HG03097 (cell line): ENCODE results near the gene BCL11A.

Experiments
- ATAC-seq: cut with Tn5 transposase; IDR thresholded peaks from one replicate; pipeline ENCODE4 v1.9.1; 2021; ENCODE audit not compliant: unreplicated experiment, low FRiP score

BCL11A gene

DNA sequence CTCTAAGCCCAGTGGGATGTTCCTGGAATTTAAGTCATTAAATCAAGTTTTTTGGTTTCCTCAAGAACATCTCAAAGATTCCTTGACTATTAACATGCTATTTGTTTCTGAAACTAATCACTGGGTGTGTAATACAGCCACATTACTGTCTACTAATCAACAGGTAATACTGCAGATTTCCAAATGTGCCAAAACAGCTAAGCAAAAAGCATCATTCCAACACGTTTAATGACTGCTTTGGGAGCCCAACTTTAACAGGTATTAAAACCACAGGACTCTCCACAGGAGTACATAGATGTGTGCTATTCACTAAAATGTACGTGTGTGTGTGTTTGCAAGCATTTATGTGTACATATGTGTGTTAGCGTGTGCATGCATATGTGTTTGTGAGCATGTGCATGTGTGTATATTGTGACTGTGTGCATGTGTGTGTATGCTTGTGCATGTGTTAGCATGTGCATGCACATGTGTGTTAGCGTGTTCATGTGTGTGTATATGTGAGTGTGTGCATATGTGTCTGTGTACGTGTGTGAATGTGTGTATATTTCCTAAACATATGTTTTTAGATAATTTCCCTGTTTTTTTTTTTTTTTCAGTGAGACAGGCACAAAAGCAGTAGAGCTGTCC lies 80.7 kb downstream of the BCL11A start:
- ATAC-seq, result no peak

DNA sequence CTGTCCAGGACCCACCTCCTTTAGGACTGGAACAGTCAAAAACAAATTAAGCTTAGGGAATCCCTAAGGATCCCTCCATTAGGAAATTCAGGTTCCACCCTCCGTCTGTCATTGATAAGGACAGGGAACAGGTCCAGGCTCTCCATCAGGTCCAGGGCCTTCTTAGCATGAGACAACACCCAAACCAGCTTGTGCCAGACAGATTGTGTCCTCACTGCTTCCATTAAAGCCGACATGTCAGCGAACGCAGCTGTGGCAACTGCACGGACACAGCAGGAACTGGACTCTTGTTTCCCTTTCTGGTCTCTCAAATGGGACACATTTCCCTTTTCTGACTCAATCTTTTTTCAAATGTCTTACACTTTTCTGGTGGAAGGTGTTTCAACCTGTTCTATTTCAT lies 81.4 kb downstream of the BCL11A start:
- no peak for ATAC-seq

DNA sequence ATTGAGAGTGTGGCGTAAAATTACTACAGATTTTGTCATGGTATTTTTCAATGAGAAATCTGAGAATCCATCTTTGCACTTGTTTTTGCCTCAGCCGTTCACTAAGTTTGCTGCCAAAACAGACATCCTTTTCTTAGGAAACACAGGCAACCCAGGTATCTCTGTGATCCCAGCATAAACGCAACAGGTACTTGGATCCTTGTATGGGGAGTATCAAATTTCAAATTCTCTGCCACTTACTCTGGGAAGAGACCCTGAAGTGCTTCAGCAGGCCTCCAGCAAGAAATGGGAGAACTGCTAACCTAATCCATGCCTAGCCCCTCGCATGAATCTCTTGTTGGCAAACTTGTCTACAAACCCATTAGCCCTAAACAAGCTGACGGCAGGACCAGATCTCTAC lies 83.1 kb downstream of the BCL11A start:
- no peak for ATAC-seq

DNA sequence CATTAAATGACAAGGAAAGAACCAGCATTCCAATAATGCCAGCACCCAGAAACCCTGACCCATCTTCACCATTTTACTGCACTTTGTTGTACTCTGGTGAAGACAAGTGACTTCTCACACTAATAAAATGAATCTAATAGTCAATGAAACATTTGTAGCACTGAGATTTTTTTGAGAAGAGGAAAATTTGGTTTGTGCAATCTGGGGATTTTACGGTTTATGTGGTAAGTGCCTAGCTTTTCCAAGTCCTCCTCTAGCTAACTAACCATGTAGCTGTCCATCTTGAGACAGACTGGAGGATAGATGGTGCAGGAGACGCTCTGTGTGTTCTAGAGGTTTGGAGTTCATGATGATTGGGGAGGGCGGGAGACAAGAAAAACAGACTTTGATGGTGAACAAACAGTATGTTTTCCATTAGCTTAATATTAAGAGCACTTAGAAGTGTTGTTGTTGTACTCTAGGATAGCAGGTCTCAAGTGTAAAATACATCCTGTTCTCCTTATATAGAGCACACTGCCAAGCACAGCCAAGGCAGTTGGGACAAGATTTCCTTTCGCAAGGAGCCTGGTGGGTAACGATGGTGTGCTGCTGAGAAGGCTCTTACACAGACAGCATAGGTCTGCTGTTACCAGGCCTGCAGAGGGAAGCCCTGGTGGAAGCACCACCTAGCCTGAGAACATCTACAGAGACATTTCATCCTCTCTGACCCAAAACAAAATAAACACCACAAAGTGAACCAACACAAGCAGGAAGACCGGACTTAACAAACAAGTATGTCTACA lies 83.7 kb downstream of the BCL11A start:
- ATAC-seq, result no peak

DNA sequence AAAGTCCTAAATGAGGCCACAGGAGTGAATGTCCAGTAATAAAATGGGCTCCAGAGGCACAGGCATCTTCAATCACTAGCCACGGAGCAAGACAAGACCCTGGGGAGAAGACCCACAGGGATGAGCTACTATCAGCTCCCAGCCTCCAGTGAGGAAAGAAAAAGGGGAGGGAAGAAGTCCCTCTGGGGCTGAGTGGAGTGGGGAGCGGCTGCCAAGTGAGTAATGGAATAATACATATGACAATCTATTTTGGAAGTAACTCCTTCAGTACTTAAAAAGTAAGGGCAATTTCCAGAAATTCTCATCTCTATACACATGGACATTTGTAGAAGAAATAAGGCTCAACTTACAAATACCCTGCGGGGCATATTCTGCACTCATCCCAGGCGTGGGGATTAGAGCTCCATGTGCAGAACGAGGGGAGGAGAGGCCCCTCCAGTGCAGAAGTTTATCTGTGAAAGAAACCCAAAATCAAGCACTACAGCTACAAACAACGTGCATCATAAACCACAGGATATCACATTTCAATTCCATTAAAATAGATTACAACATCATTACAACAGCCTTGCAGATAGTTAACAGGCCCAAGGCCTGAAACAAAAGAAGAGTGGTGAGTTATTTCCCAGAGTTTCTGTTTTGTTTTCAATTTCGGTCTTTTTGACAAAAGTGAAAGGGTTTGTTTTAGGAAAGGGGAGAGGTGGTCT lies 84.9 kb downstream of the BCL11A start:
- no peak for ATAC-seq

DNA sequence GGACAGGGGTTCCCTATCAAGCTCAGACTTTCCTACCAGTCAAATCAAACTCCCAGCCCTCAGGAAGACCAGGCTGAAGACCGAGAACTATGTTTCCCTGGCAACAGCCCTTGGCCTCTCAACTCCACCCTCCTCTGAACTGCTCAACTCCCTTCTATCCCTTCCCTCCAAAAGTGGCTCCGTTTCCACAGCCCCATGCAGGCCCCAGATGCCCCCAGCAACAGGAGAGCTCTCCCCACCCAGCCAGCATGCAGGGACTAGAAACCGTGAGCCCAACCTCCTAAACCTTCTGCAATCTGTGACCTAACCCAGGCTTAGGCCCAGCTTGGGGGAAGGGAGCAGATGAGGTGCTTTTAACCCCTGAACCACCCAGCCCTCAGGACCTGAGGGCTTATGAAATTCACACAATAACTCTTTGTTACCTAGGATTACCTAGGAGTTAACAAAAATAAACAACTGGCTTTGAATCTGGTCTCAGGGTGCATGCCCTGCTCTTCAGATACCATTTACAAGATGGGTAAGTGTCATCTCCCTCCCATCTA lies 87.2 kb downstream of the BCL11A start:
- ATAC-seq, result no peak

DNA sequence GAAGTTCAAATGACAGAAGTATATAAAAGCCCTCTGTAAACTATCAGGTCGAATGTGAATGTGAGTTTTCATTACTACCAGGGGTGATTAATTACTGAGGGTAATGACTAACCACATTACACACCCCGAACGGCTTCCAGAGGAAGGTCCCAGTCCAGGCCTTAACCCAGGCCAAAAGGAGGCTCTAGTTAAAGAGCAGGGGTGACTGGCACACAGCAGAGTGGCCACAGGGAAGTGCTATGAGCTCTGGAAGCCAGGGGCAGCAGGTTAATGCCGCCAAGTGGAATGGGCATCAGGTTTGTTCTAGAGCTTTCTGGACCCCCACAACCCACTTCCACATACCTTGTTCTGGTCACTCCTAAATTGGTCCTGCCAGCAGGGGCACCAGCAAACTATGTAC lies 87.7 kb downstream of the BCL11A start:
- no peak for ATAC-seq

DNA sequence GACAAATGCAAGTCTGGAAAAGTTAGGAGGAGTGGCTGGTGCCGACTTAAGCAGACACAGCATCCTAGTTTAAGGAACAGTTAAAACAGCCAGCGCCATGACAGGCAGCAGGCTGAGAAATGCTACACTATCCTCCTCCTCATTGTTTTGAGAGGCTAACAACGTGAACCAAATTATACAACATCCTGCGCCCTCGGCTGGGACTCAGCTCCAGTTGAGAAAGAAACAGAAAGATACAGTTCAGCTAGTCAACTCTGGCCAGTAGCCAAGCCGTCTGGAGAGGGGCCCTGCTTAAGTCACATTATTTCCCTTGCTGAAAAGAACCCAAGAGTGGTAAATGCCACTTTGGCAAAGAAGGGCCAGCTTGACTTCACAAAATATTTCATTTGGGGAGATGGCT lies 90.2 kb downstream of the BCL11A start:
- ATAC-seq, result no peak

DNA sequence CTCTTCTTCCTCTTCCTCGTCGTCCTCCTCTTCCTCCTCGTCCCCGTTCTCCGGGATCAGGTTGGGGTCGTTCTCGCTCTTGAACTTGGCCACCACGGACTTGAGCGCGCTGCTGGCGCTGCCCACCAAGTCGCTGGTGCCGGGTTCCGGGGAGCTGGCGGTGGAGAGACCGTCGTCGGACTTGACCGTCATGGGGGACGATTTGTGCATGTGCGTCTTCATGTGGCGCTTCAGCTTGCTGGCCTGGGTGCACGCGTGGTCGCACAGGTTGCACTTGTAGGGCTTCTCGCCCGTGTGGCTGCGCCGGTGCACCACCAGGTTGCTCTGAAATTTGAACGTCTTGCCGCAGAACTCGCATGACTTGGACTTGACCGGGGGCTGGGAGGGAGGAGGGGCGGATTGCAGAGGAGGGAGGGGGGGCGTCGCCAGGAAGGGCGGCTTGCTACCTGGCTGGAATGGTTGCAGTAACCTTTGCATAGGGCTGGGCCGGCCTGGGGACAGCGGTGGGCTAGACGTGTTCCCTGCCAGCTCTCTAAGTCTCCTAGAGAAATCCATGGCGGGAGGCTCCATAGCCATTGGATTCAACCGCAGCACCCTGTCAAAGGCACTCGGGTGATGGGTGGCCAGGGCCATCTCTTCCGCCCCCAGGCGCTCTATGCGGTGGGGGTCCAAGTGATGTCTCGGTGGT lies 91.9 kb downstream of the BCL11A start:
- ATAC-seq, result no peak

DNA sequence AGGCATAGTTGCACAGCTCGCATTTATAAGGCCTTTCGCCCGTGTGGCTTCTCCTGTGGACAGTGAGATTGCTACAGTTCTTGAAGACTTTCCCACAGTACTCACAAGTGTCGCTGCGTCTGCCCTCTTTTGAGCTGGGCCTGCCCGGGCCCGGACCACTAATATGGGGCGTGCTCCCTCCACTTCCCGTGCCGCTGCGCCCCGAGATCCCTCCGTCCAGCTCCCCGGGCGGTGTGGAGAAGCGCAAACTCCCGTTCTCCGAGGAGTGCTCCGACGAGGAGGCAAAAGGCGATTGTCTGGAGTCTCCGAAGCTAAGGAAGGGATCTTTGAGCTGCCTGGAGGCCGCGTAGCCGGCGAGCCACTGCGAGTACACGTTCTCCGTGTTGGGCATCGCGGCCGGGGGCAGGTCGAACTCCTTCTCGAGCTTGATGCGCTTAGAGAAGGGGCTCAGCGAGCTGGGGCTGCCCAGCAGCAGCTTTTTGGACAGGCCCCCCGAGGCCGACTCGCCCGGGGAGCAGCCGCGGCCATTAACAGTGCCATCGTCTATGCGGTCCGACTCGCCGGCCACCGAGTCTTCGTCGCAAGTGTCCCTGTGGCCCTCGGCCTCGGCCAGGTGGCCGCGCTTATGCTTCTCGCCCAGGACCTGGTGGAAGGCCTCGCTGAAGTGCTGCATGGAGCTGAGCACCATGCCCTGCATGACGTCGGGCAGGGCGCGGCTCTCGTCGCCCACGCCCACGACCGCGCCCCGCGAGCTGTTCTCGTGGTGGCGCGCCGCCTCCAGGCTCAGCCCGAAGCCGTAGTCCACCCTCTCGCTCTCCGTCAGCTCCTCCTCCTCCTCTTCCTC lies 92.7 kb downstream of the BCL11A start:
- no peak for ATAC-seq

DNA sequence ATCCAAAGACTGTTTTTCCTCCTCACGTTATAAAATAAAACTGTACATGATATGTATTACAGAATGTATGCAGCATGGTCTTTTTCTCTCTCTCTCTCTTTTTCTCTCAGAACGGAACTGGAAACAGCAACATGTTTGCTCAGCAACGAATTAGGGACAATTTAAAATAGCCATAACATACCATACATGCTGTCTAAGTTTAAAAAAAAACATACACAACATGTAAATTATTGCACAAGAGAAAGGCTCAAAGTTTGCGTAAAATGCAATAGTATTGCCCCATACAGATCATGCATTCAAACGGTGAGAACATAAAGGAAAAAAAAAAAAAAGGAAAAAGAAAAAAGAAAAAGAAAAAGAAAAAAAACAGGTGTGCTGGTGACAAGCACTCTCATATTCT lies 93.6 kb downstream of the BCL11A start:
- no peak for ATAC-seq

DNA sequence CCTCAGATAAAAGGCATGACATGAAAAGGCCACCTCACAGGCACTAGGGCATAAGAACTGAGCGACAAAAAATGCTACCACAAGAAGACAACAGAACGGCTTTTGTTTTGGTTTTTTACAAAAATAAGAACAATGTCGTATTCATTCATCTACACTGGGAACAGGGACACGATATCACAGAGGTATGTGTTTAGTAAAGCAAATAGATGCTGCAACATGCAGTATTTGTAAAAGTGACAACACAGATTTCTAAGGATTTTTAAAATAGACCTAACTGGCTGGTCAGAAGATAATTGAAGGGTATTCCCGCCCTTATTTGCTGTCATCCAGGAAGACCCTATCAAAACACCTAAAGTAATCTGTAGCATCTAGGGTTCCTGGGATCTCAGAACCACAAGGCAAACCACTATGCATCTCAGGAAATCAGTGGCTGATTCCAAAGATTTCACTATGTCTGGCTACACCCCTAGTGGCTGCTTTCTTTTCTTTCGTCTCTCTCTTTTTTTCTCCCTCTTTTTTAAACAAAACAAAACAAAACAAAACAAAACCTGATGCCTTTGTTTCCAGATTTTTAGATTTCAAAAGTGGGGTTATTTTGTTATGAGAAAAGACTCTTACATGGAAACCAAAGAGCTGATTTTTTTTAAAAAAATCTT lies 97.2 kb downstream of the BCL11A start:
- ATAC-seq, result no peak

DNA sequence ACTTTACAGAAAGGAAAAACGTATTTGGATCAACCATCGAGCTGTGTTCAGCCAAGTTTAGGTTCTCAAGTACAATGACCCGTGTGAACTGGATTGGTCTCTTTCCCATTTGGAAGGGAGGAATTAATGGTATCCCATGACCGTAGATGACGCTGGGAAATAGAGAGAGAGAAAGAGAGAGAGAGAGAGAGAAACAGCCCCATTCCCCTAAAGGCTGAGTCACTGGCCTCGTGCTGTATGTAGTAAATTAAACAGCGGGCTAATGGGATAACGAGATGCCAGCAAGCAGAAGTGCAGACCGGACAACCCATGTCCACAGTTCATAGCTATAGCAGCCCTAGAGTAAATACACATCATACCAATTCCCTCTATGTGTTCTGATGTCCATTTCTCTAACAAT lies 99.6 kb downstream of the BCL11A start:
- ATAC-seq, result no peak

DNA sequence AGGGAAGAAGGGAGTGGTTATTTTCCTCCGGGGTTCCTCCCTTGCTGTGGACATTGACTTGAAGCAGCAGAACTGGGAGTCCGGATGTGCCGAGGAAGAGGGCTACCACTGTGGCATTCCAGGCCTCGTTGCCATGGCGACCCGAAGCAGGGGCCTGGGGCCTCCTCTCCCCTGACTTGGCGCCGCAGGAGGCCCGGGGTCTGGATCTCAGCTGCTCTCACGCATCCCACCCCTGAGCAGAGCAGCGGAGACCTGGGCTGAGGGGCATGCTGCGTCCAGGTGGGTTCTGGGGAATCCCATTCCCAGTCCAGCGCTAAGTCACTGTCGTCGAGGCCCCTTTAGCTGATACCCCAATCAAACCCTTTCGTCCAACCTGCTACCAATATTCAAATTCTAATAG lies 100.2 kb downstream of the BCL11A start:
- ATAC-seq, result no peak

DNA sequence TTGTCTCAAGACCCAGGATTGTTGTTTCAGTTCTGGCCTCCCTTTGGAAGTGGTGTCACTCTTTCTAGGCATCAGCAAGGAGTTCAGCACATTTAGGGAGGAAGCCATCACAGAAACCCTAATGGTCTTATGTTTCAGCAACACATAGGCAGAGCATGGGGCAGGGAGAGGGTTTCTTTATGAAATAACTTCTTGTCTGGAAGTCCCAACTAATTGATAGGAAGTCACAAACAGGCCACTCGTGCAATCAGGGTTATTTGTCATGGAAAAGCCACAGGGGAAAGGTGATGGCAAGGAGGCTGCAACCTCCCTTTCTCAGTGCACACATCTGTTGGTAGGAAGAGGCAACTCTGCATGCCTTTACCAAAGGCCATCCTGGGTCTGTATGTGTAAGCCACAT lies 103.0 kb downstream of the BCL11A start:
- ATAC-seq, result no peak

DNA sequence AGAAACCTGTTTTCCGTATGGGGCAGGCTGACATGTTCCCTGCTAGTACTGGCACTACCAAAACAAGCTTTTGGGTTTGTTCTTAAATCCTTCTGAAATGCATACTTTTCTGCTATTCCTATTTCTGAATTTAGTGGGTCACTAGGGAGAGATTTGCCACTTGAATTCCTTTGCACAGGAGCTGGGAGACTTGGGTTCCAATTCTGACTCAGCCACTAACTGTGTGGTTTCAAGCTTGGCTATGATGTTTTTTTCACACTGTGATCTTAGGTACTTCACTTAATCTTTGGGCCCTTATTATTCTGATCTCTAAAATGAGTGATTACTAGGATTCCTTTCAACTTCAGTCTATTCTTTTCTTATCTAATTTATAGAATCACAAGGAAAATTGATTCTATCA lies 105.5 kb downstream of the BCL11A start:
- no peak for ATAC-seq

DNA sequence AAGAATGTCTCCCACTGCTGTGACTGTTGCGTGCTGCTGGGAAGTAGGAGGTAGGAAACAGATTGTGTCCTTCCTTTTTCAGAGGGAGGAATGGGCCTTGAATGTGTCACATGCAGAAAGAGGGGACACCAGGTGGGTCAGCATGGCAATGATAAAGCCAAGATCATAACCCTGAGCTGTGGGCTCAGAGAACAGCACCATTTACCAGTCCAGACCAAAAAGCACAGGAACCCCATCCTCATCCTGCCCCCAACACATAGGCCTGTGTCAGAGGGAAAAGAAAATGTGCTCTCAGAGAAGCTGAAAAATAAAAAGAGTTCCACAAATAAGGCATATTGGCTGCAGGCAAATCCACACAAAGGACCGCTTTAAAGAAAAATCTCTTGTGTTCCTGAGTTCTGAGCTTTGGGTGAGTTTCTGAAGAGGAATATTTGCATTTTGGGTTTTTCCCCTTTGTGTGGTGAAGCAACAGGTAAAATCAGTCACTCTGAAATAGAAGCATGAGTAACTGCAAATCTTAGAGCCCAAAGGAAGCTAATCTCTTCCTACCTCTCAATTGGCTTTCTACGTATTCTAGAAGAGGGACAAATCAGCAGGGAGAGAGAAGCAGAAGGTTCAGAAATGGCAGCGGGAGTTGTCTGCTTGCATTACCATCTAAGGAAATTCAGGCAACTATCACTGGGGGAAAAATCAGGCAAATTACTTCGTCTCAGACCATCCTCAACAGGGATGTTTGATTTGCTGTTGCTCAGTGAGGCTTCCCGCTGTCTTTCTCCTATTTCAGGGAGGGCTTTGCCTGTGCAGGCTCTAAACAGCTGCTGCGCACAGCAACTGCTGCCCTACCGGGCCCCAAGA lies 106.8 kb downstream of the BCL11A start:
- peak; percentile 70 for ATAC-seq

DNA sequence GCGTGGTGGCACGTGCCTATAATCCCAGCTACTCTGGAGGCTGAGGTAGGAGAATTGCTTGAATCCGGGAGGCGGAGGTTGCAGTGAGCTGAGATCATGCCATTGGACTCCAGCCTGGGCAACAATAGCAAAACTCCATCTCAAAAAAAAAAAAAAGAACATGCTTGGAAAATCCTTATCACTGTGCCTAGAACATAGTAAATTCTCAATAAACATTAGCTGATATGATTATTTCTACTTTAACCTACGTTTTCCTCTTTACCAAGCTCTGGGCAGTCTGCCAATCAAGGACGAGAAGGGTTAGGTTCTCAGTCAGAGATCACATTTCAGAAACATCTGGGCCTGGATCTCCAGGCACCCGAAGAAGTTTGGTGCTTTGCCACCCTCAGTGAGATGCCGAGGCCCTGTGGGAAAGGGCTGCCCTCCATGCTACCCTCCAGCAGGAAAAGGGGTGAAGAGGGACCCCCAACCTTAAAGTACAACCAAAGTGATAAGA lies 107.7 kb downstream of the BCL11A start:
- ATAC-seq, result no peak

DNA sequence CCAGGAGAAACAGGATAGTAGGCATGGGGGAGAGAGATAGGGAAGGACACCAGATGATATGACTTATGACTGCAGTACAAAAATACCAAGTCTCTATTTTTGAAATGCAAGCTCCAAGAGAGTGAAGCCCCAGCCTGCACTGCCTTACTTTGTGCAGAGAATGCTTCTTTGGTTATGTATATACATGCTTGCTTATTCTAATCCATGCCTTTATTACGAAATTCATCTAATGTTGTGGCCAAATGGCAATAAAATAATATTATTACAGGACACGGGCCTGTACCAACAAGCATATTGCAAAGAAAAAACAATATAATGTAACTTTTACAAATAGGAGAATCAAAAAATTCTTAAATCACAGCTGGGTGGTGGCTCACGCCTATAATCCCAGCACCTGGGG lies 110.8 kb downstream of the BCL11A start:
- ATAC-seq, result no peak
